Dendritic cell treated with granulocyte-macrophage colony-stimulating factor and Interleukin-4, amounts not matched to agents 40 ng/mL and 50 ng/mL, for 4 days (primary cell): ENCODE results near the gene CDK5RAP2.

ENCODE experiments used
- H3K27ac Mint-ChIP-seq: one replicate; pipeline ENCODE4 v1.8.0; 2022; ENCODE audit warnings: mild to moderate bottlenecking, mixed read lengths
- H3K27me3 Mint-ChIP-seq: one replicate; pipeline ENCODE4 v1.8.0; 2022; ENCODE audit warnings: mild to moderate bottlenecking, mixed read lengths
- H3K36me3 Mint-ChIP-seq: one replicate; pipeline ENCODE4 v1.8.0; 2022; ENCODE audit warnings: low read depth, mixed read lengths
- H3K4me1 Mint-ChIP-seq: one replicate; pipeline ENCODE4 v1.8.0; 2022; ENCODE audit warnings: low read depth, mixed read lengths
- H3K4me3 Mint-ChIP-seq: one replicate; pipeline ENCODE4 v1.8.0; 2022; ENCODE audit warnings: mild to moderate bottlenecking, moderate library complexity, mixed read lengths
- H3K9me3 Mint-ChIP-seq: one replicate; pipeline ENCODE4 v1.8.0; 2022; ENCODE audit warnings: mixed read lengths
- intact Hi-C: fragments of 100-400 bp; cut with micrococcal nuclease; formaldehyde crosslinking; loops from one replicate; pipeline ENCODE4 v1.15.0; 2022

The CDK5RAP2 gene

GRCh38 chr9:120392711-120393110 lies 187.3 kb downstream of the CDK5RAP2 start:
- peaks cover 67% of the 10 kb centered on the region for H3K36me3 Mint-ChIP-seq
- no peaks in the 10 kb centered on the region for H3K9me3 Mint-ChIP-seq
- no peaks in the 10 kb centered on the region for H3K27me3 Mint-ChIP-seq
- H3K27ac Mint-ChIP-seq: no peak overlapping the region
- H3K4me1 Mint-ChIP-seq: peaks cover 20% of the 10 kb centered on the region
- H3K4me3 Mint-ChIP-seq: no peak overlapping the region
- intact Hi-C loops: no loop called here

GRCh38 chr9:120392245-120392644 lies 187.7 kb downstream of the CDK5RAP2 start:
- Mint-ChIP-seq H3K4me1 (peaks cover 20% of the 10 kb centered on the region), H3K4me3 (no peak overlapping the region), H3K36me3 (peaks cover 67% of the 10 kb centered on the region), H3K27me3 (no peaks in the 10 kb centered on the region), H3K9me3 (no peaks in the 10 kb centered on the region), H3K27ac (no peak overlapping the region)
- intact Hi-C loops: no loop called here

DNA sequence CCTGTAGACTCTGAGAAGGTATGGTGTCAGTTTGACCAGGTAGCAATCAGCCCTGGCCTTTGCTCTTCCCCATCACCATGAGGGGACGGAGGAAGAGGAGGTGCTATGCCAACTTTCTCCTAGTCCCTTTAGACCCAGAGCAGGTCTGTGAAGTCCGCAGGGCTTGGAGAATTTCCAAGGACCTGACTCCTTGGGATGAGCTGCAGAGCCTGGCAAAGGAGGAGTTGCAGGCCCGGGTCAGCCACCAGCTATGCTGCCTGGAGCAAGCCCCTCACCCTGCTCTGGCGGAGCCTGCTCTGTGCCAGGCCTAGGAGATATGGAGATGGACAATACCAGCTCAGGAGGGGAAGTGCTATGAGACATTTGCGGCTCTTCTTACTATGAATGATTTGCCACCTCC lies 188.3 kb downstream of the CDK5RAP2 start:
- Mint-ChIP-seq H3K4me3 (no peak overlapping the region), H3K36me3 (peaks cover 64% of the 10 kb centered on the region), H3K27me3 (no peaks in the 10 kb centered on the region), H3K9me3 (no peaks in the 10 kb centered on the region), H3K4me1 (peaks cover 19% of the 10 kb centered on the region), H3K27ac (no peak overlapping the region)
- intact Hi-C loops: no loop called here

DNA sequence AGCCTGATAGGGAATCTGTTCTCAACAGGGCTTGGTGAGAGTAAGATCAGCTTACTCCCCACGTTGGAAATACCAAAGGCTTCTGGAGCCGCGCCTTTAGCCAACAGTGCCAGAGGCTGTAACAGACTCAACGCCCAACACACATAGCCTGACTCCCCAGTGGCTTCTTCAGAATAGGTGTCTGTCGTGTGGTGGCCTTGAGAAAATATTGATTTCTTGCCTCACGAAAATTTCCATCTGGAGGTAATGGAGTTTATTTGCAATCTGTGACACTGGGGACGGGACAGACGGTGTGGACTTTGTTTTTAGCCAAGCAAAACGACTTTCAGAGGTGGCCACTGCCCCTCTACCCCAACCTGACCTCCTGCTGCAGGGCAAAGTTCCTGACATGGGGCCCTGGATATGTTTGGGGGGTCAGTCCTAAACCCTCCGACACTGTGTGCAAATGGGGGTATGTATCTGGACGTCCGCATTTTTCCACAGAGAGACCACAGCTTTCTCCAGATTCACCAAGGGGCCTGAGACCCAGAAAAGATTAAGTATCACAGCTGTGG lies 189.3 kb downstream of the CDK5RAP2 start:
- intact Hi-C loops: no loop called here
- no peak overlapping the region for H3K4me3 Mint-ChIP-seq
- no peaks in the 10 kb centered on the region for H3K27me3 Mint-ChIP-seq
- peaks cover 13% of the 10 kb centered on the region for H3K4me1 Mint-ChIP-seq
- H3K27ac Mint-ChIP-seq: no peak overlapping the region
- H3K36me3 Mint-ChIP-seq: peaks cover 59% of the 10 kb centered on the region
- H3K9me3 Mint-ChIP-seq: no peaks in the 10 kb centered on the region

DNA sequence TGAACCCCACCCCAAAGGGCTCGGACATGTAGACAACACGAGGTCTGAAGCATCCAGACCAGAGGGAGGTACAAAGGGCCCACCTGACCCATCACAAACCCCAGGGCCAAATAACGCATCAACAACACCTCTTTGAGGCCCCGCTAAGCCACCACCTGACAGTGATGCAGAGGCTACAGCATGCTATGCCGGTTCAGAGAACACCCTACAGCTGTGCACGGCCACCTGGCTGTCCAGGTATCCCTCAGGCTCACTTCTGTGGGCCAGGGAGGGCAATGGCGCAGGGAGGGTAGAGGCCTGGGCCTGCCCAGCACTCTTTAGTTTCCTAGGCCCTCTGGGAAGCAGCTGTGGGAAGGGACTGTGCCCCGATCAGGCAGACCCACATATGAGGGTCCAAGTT lies 190.1 kb downstream of the CDK5RAP2 start:
- H3K4me3 Mint-ChIP-seq: no peak overlapping the region
- H3K9me3 Mint-ChIP-seq: no peaks in the 10 kb centered on the region
- H3K36me3 Mint-ChIP-seq: peaks cover 59% of the 10 kb centered on the region
- intact Hi-C loops: no loop called here
- H3K27ac Mint-ChIP-seq: no peak overlapping the region
- H3K4me1 Mint-ChIP-seq: peaks cover 13% of the 10 kb centered on the region
- H3K27me3 Mint-ChIP-seq: no peaks in the 10 kb centered on the region

DNA sequence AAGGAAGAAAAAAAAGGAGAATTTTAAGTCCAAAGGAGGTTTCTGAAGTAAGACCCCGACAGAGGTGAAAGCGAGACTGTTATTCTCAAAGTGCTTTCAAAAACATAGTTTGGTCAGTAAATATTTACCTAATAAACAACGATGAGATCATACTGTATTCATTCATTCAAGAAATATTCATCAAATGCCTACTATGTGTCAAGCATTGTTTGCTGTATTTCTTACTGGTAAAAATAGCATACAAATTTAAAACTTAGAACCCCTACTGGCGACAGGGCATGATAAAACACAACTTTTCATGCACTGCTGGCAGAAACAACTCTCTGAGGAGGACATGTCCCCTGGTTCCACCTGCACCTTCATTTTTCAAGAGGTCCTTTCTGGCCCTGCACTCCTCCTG lies 190.7 kb downstream of the CDK5RAP2 start:
- Mint-ChIP-seq H3K4me3 (no peak overlapping the region), H3K4me1 (peaks cover 8% of the 10 kb centered on the region), H3K36me3 (peaks cover 54% of the 10 kb centered on the region), H3K27me3 (no peaks in the 10 kb centered on the region), H3K27ac (no peak overlapping the region), H3K9me3 (no peaks in the 10 kb centered on the region)
- intact Hi-C loops: no loop called here

- intact Hi-C loops: no loop called here
- no peak overlapping the region for H3K27ac Mint-ChIP-seq
- H3K36me3 Mint-ChIP-seq: peaks cover 43% of the 10 kb centered on the region
- no peaks in the 10 kb centered on the region for H3K4me1 Mint-ChIP-seq
- H3K4me3 Mint-ChIP-seq: no peak overlapping the region
- H3K9me3 Mint-ChIP-seq: no peaks in the 10 kb centered on the region
- H3K27me3 Mint-ChIP-seq: no peaks in the 10 kb centered on the region
These were observed 191.7 kb downstream of the CDK5RAP2 start for GRCh38 chr9:120388003-120388855.

GRCh38 chr9:120387257-120388002 lies 192.5 kb downstream of the CDK5RAP2 start:
- H3K9me3 Mint-ChIP-seq: no peaks in the 10 kb centered on the region
- H3K4me3 Mint-ChIP-seq: no peak overlapping the region
- intact Hi-C loops: no loop called here
- H3K27ac Mint-ChIP-seq: no peak overlapping the region
- H3K27me3 Mint-ChIP-seq: no peaks in the 10 kb centered on the region
- H3K36me3 Mint-ChIP-seq: peaks cover 35% of the 10 kb centered on the region
- H3K4me1 Mint-ChIP-seq: no peaks in the 10 kb centered on the region

DNA sequence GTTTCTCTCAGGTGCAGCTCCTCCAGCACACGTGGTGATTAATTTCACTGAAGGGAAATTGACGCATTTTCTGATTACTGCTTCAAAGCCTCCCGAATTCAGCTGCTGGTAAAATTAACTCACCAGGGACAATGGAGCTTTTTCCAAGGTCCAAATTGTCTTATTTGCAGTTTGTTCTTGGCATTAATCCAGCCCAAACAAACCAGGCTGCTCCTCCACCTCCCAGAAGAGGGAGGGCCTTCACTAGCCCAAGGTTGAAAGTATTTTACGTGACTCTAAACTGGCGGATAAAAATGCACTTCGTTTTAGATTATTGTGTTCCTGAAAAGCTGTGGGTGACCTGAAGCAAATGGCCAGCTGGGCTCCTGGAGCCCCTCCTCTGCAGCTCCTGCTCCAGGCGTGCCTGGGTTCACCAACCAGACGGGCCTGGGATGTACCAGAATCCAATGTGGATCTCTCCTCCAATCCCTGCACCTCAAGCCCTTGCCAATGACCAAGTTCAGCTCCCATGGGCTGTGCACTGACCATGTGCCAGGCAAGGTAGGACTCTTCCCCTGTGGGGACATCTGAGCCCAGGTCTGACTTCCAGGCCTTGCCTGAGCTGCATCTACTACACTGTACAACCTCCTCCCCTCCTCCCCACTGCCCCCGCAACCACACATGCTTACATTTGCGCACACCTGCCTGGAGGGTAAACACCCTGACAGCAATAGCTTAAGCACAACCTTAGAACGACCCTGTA lies 193.4 kb downstream of the CDK5RAP2 start:
- Mint-ChIP-seq H3K27ac (no peak overlapping the region), H3K27me3 (no peaks in the 10 kb centered on the region), H3K4me1 (no peaks in the 10 kb centered on the region), H3K9me3 (no peaks in the 10 kb centered on the region), H3K36me3 (peaks cover 31% of the 10 kb centered on the region), H3K4me3 (no peak overlapping the region)
- intact Hi-C loops: no loop called here

- Mint-ChIP-seq H3K4me3 (no peak overlapping the region), H3K36me3 (peaks cover 26% of the 10 kb centered on the region), H3K4me1 (no peaks in the 10 kb centered on the region), H3K9me3 (no peaks in the 10 kb centered on the region), H3K27ac (no peak overlapping the region), H3K27me3 (no peaks in the 10 kb centered on the region)
- intact Hi-C loops: no loop called here
These were observed 194.2 kb downstream of the CDK5RAP2 start for GRCh38 chr9:120385606-120386389.

DNA sequence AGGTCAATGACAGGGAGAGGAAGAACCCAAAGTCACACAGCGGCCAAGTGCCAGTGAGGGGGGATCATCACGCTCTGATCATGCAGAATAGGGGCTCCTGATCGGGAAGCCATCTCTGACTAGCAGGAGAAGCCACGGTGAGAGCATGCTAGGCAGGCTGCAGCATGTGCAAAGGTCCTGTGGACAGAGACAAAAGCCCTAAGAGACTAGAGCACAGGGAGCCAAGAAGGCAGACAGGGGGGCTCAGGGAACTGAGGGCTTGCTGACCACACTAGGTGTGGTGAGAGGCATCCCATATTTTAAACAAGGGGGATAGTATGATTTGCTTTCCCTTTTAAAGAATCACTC lies 195.1 kb downstream of the CDK5RAP2 start:
- intact Hi-C loops: no loop called here
- Mint-ChIP-seq H3K9me3 (no peaks in the 10 kb centered on the region), H3K36me3 (peaks cover 21% of the 10 kb centered on the region), H3K27me3 (no peaks in the 10 kb centered on the region), H3K27ac (no peak overlapping the region), H3K4me1 (no peaks in the 10 kb centered on the region), H3K4me3 (no peak overlapping the region)

GRCh38 chr9:120383999-120384924 lies 195.7 kb downstream of the CDK5RAP2 start:
- Mint-ChIP-seq H3K9me3 (no peaks in the 10 kb centered on the region), H3K4me1 (no peaks in the 10 kb centered on the region), H3K4me3 (no peak overlapping the region), H3K36me3 (peaks cover 15% of the 10 kb centered on the region), H3K27me3 (no peaks in the 10 kb centered on the region), H3K27ac (no peak overlapping the region)
- intact Hi-C loops: no loop called here
